Immature natural killer cell (primary cell): ENCODE results near the gene LYRM4. TPM values are rescaled to one million over a fixed set of nuclear protein-coding genes. Genes with fewer than 3 reads are reported as not detected.

ENCODE experiments used
- DNase-seq, 3 donors: peaks; one replicate each; pipeline ENCODE4 v3.0.0; 2022; ENCODE audit warnings: mixed read lengths in 1 of 3
- H3K27ac Mint-ChIP-seq, 6 donors: one replicate each; pipeline ENCODE4 v1.8.0; 2020; ENCODE audit warnings: mixed read lengths in 6 of 6, mild to moderate bottlenecking in 5 of 6, inconsistent platforms in 4 of 6, moderate library complexity in 3 of 6
- H3K27me3 Mint-ChIP-seq, 3 donors: one replicate each; pipeline ENCODE4 v1.8.0; 2020 to 2021; ENCODE audit warnings: low read depth in 3 of 3, mild to moderate bottlenecking in 3 of 3, mixed read lengths in 3 of 3, moderate library complexity in 3 of 3, inconsistent platforms in 1 of 3
- H3K36me3 Mint-ChIP-seq, 3 donors: one replicate each; pipeline ENCODE4 v1.8.0; 2020; ENCODE audit warnings: mixed read lengths in 3 of 3, inconsistent platforms in 2 of 3, mild to moderate bottlenecking in 2 of 3
- H3K4me1 Mint-ChIP-seq, 2 donors: one replicate each; pipeline ENCODE4 v1.8.0; 2020; ENCODE audit warnings: inconsistent platforms in 2 of 2, mild to moderate bottlenecking in 2 of 2, mixed read lengths in 2 of 2, moderate library complexity in 1 of 2
- H3K4me3 Mint-ChIP-seq, 5 donors: one replicate each; pipeline ENCODE4 v1.8.0; 2020; ENCODE audit warnings: mild to moderate bottlenecking in 5 of 5, mixed read lengths in 5 of 5, inconsistent platforms in 3 of 5, moderate library complexity in 3 of 5
- H3K9me3 Mint-ChIP-seq, 6 donors: one replicate each; pipeline ENCODE4 v1.8.0; 2020; ENCODE audit warnings: mild to moderate bottlenecking in 6 of 6, mixed read lengths in 6 of 6, inconsistent platforms in 4 of 6, moderate library complexity in 3 of 6
- polyA plus RNA-seq, 3 donors: library from polyadenylated mRNA; unstranded; fragments of 300-500 nt; fragmentation: Illumina TruSeq; gene quantifications; one replicate each; pipeline ENCODE4 v1.2.3, GENCODE V29; 2021

Gene LYRM4
- polyA plus RNA-seq, 3 donors from 2014 or later = 10.5 to 23.4 (median 21.9) TPM

DNA sequence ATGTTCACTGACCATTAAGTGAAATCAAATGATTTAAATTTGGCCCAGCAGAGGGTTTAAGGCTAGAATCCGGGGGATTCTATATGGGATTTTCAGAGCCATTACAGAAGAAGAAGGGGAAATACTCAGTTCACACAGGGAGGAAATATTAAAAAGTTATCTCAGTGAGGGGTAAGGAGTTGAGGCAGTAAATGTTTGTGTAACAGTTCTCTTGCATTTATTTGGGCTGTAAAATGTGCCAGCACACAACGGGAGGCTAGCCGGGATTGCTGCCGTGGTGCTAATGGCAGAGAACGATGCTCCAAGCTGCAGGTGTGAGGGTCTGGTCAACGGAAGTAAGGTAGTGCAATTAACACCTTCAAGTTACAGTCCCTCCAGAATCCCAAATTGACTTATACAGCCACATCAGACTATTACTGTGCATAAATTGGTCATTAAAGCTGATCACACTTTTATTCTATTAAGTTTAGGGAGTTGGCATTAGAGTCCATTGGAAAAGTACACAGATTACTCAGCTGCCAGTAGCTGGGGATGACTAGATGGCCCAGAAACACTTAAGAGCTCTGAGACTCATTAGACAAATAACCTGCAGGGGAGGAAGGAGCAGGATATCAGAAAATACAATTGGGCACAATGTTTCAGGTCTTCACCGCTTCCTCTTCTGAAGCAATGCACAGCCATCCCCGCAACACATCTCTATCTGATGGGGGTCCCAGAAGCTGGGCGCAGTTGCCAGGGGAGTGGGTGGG lies 144.3 kb downstream of the LYRM4 start:
- H3K4me3 Mint-ChIP-seq = no peak overlapping the region
- no peaks in the 10 kb centered on the region for H3K4me1 Mint-ChIP-seq
- H3K27me3 Mint-ChIP-seq = no peaks in the 10 kb centered on the region
- H3K27ac Mint-ChIP-seq = no peak overlapping the region
- H3K36me3 Mint-ChIP-seq = no peaks in the 10 kb centered on the region
- DNase-seq = no peak
- no peaks in the 10 kb centered on the region for H3K9me3 Mint-ChIP-seq

DNA sequence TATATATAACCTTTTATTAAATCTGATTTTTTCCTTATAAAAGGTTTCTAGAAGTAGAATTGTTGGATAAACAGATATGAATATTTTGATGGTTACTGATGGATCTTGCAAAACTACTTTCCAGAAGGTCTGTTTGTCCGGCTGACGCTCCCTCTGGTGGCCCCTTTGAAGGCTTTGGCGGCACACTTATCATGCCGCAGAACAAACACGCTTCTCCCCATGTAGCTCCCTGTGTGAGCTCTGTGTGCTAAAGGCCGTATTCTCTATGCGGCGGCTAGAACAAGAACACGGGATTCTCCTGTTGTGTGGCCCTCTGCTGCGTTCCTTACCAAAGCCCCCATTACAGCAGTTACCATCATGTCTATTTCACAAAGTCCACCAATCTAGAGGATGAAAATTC lies 145.6 kb downstream of the LYRM4 start:
- DNase-seq = no peak
- Mint-ChIP-seq H3K4me3 (no peak overlapping the region), H3K9me3 (no peaks in the 10 kb centered on the region), H3K36me3 (peaks cover 0 to 4% (median 0%) of the 10 kb centered on the region in 3 donors), H3K4me1 (no peaks in the 10 kb centered on the region), H3K27ac (no peak overlapping the region), H3K27me3 (no peaks in the 10 kb centered on the region)

DNA sequence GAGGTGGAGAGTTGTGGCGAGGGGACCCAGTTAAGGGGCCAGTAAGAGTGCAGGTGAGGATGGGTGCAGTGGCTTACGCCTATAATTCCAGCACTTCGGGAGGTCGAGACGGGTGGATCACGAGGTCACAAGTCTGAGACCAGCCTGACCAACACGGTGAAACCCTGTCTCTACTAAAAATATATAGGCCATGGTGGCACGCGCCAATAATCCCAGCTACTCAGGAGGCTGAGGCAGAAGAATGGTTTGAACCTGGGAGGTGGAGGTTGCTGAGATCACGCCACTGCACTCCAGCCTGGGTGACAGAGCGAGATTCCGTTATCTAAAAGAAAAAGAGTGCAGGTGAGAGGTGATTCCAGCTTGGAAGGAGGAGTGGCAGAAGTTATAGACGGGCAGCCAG lies 147.7 kb downstream of the LYRM4 start:
- Mint-ChIP-seq H3K4me1 (no peaks in the 10 kb centered on the region), H3K36me3 (peaks cover 0 to 4% (median 3%) of the 10 kb centered on the region in 3 donors), H3K4me3 (no peak overlapping the region), H3K9me3 (no peaks in the 10 kb centered on the region), H3K27me3 (no peaks in the 10 kb centered on the region), H3K27ac (no peak overlapping the region)
- no peak for DNase-seq

DNA sequence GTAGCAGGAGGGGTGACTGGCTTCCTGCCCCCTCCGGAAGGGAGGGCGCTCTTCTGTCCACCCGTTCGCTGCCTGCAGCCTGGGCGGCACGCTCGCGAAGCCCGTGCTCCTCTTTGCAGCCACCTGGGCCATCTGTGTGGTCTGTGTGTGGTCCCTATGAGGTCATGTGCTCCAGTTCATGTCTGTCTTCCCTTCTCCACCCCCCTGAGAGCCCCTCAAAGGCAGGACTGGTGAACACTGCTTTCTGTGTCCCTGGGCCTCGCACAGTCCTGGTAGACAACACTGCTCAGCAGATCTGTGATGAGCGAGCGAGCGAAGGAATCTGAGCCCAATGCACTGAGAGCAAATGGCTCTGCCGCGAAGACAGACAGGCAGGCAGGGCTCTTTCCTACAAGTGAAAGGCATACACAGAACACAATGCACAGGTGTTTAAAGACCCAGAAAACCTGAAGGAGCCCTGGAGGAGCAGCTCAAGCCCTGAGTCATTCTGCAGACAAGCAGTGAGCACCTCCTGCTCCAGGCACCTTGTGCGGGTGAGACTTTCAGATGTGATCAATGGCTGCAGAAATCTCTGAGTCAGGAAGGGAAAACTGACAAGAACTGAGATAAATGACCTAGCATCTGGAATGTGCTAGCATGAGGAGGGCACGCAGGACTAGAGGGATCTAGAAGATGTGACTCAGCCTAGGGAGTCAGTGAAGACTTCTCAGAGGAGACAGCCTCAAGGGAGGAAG lies 148.5 kb downstream of the LYRM4 start:
- Mint-ChIP-seq H3K27ac (no peak overlapping the region), H3K4me3 (no peak overlapping the region), H3K27me3 (no peaks in the 10 kb centered on the region), H3K4me1 (no peaks in the 10 kb centered on the region), H3K36me3 (peaks cover 0 to 4% (median 3%) of the 10 kb centered on the region in 3 donors), H3K9me3 (no peaks in the 10 kb centered on the region)
- no peak for DNase-seq

DNA sequence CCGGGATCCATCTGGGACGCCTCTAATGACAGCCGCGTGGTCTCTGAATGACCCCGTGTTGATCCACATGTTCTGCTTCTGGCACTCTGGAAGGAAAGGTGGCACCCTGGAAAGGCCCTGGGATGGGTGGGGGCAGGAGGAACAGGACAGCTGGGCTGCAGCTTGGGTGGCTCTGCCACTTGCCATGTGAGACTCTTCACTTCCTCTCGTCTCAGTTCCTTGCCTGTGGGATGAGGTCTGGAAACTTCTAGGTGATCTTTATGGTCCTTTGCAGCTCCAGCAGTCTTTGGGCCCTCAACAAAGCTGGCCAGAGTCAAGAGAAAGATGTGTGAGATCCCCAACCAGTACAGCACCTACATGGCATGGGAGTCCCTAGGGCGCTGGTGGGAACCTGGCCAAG lies 149.1 kb downstream of the LYRM4 start:
- H3K27me3 Mint-ChIP-seq = no peaks in the 10 kb centered on the region
- no peaks in the 10 kb centered on the region for H3K4me1 Mint-ChIP-seq
- H3K36me3 Mint-ChIP-seq = peaks cover 0 to 4% (median 3%) of the 10 kb centered on the region in 3 donors
- no peaks in the 10 kb centered on the region for H3K9me3 Mint-ChIP-seq
- no peak overlapping the region for H3K4me3 Mint-ChIP-seq
- no peak for DNase-seq
- no peak overlapping the region for H3K27ac Mint-ChIP-seq

DNA sequence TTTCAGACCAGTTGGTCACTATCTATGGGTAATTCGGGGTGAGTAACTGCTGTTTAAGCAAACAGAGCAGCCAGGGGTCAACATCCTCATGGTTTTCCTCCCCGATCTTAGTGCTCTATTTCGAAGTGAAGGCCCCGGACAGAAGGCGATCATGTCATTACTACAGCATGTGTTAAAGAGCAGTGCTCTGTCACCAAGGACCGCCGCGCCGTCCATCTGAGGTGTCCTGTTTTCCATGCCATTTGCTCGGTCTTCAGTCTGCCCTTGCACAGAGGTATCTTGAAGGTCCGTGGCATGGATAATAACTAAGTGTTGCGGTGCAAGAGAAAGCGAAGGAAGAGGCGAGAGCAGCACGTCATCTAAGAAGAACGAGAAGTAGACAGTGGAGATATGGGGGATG lies 150.5 kb downstream of the LYRM4 start:
- no peak for DNase-seq
- Mint-ChIP-seq H3K36me3 (peaks cover 0 to 4% (median 3%) of the 10 kb centered on the region in 3 donors), H3K27ac (no peak overlapping the region), H3K4me3 (no peak overlapping the region), H3K9me3 (no peaks in the 10 kb centered on the region), H3K27me3 (no peaks in the 10 kb centered on the region), H3K4me1 (no peaks in the 10 kb centered on the region)

DNA sequence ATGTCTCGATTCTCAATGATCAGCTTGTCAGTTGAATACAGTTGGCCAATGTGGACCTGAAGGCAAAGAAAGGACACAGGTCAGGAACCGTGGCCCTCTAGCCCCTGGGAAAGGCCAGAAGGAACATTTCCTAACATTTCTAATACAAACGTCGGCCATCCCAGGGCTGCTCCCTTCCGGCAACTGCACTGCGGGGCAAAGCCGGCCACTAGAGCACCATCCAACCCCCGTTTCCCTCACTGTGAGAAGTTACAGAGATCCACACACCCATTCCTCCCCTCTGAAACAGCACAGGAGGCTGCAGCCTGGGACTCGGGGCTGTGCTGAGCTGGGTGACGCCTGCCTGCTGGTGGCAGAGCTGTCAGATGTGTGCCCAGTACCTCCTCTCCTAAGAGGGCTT lies 151.3 kb downstream of the LYRM4 start:
- DNase-seq = no peak
- Mint-ChIP-seq H3K27ac (no peak overlapping the region), H3K9me3 (no peaks in the 10 kb centered on the region), H3K36me3 (peaks cover 0 to 4% (median 3%) of the 10 kb centered on the region in 3 donors), H3K4me3 (no peak overlapping the region), H3K4me1 (no peaks in the 10 kb centered on the region), H3K27me3 (no peaks in the 10 kb centered on the region)

DNA sequence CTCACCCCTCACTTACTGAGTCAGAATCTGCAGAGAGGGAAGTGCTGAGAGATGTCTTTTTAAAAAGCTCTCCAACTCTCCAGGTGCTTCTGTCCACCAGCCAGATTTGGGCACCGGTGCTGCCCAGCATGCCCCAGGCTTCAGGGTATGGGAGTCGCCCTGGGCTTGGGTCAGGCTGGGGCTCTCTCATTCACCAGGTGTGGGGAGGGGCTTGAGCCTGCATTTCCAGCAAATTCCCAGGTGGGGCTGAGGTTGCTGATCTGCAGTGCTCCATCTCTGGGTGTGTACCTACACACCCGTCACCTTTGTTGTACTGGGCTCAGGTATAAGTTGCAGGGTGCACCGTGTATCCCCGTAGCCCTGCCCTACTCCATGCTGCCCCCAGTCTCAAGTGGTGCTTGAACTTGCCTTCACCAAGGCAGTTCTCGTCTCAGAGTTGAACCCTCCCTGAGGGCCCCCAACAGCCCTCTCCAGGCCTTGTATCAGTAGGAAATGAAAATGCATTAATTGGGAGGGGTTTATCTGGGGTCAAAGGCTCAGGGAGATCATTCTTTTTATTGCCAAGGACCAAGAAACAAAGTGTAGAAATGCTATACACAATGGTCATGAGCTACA lies 152.1 kb downstream of the LYRM4 start:
- Mint-ChIP-seq H3K9me3 (no peaks in the 10 kb centered on the region), H3K36me3 (peaks cover 0 to 4% (median 3%) of the 10 kb centered on the region in 3 donors), H3K27ac (no peak overlapping the region), H3K4me1 (no peaks in the 10 kb centered on the region), H3K27me3 (peaks cover 0 to 2% (median 0%) of the 10 kb centered on the region in 3 donors), H3K4me3 (no peak overlapping the region)
- DNase-seq = no peak

DNA sequence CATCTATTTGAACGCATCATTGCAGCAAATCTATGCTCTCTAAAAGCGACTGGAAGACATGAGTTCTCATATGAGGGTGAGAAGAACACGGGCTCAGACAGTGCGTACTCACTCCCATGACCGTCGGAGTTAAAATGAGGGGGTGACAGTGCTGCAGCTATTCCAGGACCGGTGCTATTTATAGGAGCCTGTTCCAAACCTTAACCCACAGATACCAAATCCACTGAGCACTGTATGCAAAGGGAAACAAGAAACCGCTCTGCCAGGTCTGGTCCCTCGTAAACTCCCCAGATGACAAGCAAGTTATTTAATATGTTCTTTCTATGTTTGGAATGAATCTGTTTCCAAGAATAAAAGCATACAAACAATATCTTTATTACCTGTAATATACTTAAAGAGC lies 152.7 kb downstream of the LYRM4 start:
- Mint-ChIP-seq H3K27me3 (peaks cover 0 to 2% (median 0%) of the 10 kb centered on the region in 3 donors), H3K27ac (no peak overlapping the region), H3K4me1 (no peaks in the 10 kb centered on the region), H3K4me3 (no peak overlapping the region), H3K36me3 (peaks cover 0 to 4% (median 3%) of the 10 kb centered on the region in 3 donors), H3K9me3 (no peaks in the 10 kb centered on the region)
- no peak for DNase-seq

DNA sequence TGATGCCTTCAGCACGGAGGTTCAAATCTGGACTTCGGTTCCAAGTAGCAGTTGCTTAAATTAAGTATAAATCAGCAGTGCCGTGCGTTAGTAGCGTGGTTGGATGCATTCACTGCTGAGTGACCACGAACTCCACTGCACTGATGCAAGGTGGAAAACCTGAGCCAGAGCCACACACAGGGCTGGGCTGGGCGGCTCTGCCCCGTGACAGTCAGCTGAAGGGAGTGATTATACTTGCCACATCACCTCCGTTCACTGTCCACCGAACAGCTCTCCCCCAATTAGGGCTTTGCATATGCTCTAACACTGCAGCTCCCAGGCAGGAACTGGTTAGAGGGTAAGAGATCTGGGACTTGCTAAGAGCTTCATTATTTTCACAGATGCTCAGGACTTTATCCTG lies 153.4 kb downstream of the LYRM4 start:
- peaks cover 0 to 2% (median 0%) of the 10 kb centered on the region in 3 donors for H3K27me3 Mint-ChIP-seq
- H3K36me3 Mint-ChIP-seq = peaks cover 0 to 4% (median 3%) of the 10 kb centered on the region in 3 donors
- DNase-seq = no peak
- no peak overlapping the region for H3K27ac Mint-ChIP-seq
- no peaks in the 10 kb centered on the region for H3K9me3 Mint-ChIP-seq
- no peak overlapping the region for H3K4me3 Mint-ChIP-seq
- no peaks in the 10 kb centered on the region for H3K4me1 Mint-ChIP-seq

DNA sequence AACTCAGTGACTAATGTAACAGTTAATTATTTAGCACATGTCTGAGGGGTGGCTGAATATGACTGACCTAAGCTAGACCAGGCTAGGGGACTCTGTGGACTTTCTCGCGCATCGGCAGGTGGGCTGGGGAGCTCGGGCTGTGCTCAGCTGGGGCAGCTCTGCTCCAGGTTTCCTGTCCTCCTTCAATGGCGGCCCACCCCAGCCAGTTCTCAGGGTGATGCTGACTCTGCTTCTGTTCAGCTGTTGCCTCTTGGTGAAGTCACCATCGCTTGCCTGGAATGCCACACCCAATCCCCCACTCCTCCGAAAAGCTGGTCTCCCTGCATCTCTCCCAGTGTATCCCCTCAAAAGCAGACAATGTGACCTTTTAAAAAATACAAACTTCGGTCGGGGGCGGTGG lies 155.6 kb downstream of the LYRM4 start:
- no peaks in the 10 kb centered on the region for H3K4me1 Mint-ChIP-seq
- H3K9me3 Mint-ChIP-seq = no peaks in the 10 kb centered on the region
- no peak overlapping the region for H3K4me3 Mint-ChIP-seq
- no peak overlapping the region for H3K27ac Mint-ChIP-seq
- no peak for DNase-seq
- H3K36me3 Mint-ChIP-seq = peaks cover 0 to 3% (median 0%) of the 10 kb centered on the region in 3 donors
- peaks cover 0 to 2% (median 0%) of the 10 kb centered on the region in 3 donors for H3K27me3 Mint-ChIP-seq

DNA sequence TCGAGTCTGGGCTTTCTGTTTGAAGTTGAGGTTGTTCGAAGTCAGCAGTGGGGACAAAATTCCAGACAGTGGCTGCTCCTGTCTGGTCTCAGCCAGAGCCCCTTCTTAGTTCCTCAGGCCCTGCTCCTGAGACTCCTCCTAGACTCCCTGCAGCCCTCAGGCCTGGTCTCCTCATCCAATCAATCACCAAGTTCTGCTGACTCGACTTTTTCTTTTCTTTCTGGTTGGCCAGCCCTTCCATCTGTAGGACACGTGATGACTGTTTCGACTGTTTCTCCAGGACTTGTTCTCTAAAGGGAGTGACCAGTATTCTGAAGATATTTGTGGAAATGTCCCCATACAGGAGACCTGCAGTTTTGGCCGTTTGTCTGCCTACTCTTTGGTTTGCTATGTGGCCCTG lies 156.1 kb downstream of the LYRM4 start:
- Mint-ChIP-seq H3K27ac (no peak overlapping the region), H3K9me3 (no peaks in the 10 kb centered on the region), H3K4me1 (no peaks in the 10 kb centered on the region), H3K36me3 (no peaks in the 10 kb centered on the region), H3K27me3 (peaks cover 0 to 4% (median 0%) of the 10 kb centered on the region in 3 donors), H3K4me3 (no peak overlapping the region)
- DNase-seq = no peak

DNA sequence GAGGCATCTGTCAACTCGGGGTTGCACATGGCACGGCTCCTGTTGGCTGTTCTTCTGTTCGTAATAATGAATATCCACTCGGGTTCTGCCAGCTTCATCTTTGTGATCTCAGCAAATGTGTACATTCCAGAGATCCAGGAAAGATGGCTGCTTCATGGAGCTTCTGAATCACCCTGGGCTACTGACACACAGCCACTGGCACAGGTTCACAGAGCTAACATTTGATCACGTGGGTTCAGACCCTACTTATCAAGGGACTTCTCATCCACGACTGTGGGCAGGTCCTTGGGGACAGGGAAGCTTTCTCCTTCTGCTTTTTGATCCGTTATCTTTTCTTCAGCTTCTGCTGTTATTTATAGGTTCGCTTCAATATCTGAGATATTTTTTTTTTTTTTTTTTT lies 157.5 kb downstream of the LYRM4 start:
- peaks cover 0 to 4% (median 0%) of the 10 kb centered on the region in 3 donors for H3K27me3 Mint-ChIP-seq
- H3K27ac Mint-ChIP-seq = no peak overlapping the region
- DNase-seq = no peak
- no peaks in the 10 kb centered on the region for H3K9me3 Mint-ChIP-seq
- H3K36me3 Mint-ChIP-seq = no peaks in the 10 kb centered on the region
- H3K4me1 Mint-ChIP-seq = no peaks in the 10 kb centered on the region
- no peak overlapping the region for H3K4me3 Mint-ChIP-seq

DNA sequence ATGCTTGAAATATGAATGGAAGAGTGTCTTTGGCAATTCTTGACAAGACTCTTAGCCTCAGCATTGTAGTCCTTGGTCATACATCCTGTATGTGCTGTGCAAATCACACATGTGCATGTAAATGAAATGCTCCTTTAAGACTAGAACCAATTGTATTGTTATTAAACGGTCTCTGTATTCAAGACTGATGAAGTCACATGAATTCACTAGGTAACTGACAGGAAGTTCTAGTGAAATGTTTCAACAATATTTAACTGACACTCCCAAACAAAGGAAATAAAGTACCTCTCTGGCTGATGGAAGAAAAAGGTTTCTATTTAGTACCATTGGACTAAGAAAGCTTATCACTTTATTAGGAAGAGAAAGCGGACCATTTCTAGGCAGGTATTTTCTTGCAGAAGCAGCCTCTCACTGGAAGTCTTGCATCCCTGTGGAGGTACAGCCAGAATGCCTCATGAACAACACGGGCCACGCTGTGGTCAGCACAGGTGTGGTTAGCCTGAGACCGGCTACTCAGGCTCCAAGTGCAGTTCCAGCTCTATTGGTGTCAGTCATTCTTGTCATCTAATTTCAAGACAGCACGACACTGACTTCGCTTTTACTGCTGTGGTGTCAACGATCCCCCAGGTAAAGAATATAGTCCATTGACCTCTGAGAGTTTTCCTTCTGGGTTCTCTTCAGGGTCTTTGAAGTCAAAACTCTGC lies 158.3 kb downstream of the LYRM4 start:
- H3K27me3 Mint-ChIP-seq = peaks cover 0 to 6% (median 0%) of the 10 kb centered on the region in 3 donors
- no peak for DNase-seq
- no peaks in the 10 kb centered on the region for H3K36me3 Mint-ChIP-seq
- H3K4me3 Mint-ChIP-seq = no peak overlapping the region
- H3K4me1 Mint-ChIP-seq = no peaks in the 10 kb centered on the region
- H3K9me3 Mint-ChIP-seq = no peaks in the 10 kb centered on the region
- H3K27ac Mint-ChIP-seq = no peak overlapping the region
